ENCODE results near the gene COX8A.

COX8A gene

DNA sequence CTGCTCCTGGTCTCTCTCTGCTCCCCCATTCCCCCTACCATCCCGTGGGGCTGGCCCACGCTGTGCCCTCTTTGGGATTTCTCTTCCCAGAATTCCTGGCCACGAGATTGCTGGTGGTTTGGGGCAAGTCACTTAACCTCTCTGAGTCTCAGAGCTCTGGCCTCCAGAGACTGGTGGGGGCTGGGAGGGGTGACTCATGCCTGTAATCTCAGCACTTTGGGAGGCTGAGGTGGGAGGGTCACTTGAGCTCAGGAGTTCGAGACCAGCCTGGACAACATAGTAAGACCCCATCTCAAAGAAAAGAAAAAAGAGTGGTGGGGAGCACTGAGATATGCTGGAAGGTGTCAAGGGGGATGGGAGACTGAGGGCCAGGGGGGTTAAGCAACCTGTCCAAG, 30.2 kb downstream of the COX8A start:
- CTCF ChIA-PET = interaction anchor here (13.1 kb wide), 1 partner anchor 144 kb away, joined by 591 read pairs; no protein-coding TSS in a partner anchor
- H3K4me3 ChIP-seq (ENCODE audit: low read depth, low read length) = no peak overlapping the region
- POLR2A ChIA-PET = no interaction called here

DNA sequence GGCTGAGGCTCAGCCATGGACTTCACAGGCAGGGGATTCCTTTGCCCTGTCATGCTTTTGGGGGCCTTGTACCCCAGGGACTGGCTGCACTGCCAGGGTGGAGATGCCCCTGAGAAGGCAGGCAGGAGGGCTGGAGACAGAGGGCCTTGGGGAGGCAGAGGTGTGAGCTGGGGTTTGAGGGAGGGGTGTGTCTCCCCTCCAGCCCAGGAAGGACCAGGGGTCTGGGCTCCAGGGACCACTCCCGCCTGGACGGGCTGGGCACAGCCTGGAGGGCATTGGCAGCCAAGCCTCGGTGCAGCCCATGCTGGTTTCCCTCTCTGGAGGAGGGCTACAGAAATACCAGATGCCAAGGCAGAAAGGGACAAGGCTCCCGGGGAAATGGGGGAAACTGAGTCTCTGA, 31.3 kb downstream of the COX8A start:
- TF ChIP-seq, protein P1, sequence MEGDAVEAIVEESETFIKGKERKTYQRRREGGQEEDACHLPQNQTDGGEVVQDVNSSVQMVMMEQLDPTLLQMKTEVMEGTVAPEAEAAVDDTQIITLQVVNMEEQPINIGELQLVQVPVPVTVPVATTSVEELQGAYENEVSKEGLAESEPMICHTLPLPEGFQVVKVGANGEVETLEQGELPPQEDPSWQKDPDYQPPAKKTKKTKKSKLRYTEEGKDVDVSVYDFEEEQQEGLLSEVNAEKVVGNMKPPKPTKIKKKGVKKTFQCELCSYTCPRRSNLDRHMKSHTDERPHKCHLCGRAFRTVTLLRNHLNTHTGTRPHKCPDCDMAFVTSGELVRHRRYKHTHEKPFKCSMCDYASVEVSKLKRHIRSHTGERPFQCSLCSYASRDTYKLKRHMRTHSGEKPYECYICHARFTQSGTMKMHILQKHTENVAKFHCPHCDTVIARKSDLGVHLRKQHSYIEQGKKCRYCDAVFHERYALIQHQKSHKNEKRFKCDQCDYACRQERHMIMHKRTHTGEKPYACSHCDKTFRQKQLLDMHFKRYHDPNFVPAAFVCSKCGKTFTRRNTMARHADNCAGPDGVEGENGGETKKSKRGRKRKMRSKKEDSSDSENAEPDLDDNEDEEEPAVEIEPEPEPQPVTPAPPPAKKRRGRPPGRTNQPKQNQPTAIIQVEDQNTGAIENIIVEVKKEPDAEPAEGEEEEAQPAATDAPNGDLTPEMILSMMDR (IDR thresholded peaks at IDR 0.05; ENCODE audit: insufficient read depth, low read length, missing control alignments) = no peak
- no peak overlapping the region for H3K4me3 ChIP-seq (ENCODE audit: low read depth, low read length)
- POLR2A ChIA-PET = no interaction called here
- no peak for DNase-seq (ENCODE audit: low read depth, low spot score)
- CTCF ChIA-PET = interaction anchor here (1.8 to 13.1 kb wide), 2 partner anchors 17 to 143 kb away, joined by 7 to 591 read pairs; no protein-coding TSS in a partner anchor

More for the DNA sequence above, 30.2 kb downstream of the COX8A start:
- no peak for DNase-seq (ENCODE audit: low read depth, low spot score)
- TF ChIP-seq, protein P1 (IDR thresholded peaks at IDR 0.05; ENCODE audit: insufficient read depth, low read length, missing control alignments) = no peak

DNA sequence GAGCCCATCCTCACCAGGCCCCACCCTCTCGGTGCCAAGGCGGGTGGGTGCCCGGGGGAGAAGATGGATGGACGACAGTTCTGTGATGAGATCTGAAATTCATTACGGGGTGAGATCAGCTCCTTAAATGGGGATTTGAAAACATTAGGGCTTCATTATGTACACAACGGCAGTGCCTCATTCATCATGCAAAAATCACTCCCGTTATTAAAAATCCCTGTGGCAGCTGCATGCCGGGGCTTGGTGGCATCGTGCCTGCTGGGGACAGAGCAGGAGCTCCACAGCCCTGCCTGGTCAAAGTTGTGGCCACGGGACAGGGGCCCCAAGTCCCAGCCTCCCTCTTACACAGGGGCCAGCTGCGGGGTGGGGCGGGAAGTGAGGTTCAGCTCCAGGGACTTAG, 32.0 kb downstream of the COX8A start:
- TF ChIP-seq, protein P1 (IDR thresholded peaks at IDR 0.05; ENCODE audit: insufficient read depth, low read length, missing control alignments) = no peak
- POLR2A ChIA-PET = no interaction called here
- DNase-seq (ENCODE audit: low read depth, low spot score) = no peak
- no peak overlapping the region for H3K4me3 ChIP-seq (ENCODE audit: low read depth, low read length)
- CTCF ChIA-PET = interaction anchor here (0.8 to 13.1 kb wide), 5 partner anchors 16 to 157 kb away, joined by 3 to 591 read pairs (median 4); no protein-coding TSS in a partner anchor

DNA sequence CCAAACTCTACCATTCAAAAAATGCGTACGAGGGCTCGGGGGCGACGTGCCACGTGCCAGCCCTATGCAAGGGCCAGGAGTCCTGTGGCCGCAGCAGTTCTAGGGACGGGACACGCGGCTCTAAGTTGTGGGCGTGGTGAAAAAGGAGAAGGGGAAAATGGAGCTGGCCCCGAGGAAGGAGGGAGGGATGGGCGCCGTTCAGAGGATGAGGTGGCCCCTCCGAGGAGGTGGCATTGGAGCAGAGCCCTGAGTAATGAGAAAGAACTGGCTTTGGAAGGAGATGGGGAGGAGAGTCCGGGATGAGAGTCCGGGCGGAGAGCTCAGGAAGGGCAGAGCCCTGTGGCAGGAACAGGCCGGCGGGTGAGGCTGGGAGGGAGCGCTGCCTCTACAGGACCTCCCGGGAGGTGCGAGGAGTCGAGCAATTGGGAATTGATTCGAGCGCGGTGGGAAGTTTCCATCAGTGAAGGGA, 32.8 kb downstream of the COX8A start:
- H3K4me3 ChIP-seq (ENCODE audit: low read depth, low read length) = peak overlapping the region; percentile 23
- TF ChIP-seq, protein P1 (IDR thresholded peaks at IDR 0.05; ENCODE audit: insufficient read depth, low read length, missing control alignments) = no peak
- no peak for DNase-seq (ENCODE audit: low read depth, low spot score)
- CTCF ChIA-PET = interaction anchor here (0.8 to 13.1 kb wide), 8 partner anchors 11 to 169 kb away, joined by 3 to 591 read pairs (median 4); no protein-coding TSS in a partner anchor
- POLR2A ChIA-PET = interaction anchor here (0.5 kb wide), 1 partner anchor 78 kb away, joined by 4 read pairs; no protein-coding TSS in a partner anchor

DNA sequence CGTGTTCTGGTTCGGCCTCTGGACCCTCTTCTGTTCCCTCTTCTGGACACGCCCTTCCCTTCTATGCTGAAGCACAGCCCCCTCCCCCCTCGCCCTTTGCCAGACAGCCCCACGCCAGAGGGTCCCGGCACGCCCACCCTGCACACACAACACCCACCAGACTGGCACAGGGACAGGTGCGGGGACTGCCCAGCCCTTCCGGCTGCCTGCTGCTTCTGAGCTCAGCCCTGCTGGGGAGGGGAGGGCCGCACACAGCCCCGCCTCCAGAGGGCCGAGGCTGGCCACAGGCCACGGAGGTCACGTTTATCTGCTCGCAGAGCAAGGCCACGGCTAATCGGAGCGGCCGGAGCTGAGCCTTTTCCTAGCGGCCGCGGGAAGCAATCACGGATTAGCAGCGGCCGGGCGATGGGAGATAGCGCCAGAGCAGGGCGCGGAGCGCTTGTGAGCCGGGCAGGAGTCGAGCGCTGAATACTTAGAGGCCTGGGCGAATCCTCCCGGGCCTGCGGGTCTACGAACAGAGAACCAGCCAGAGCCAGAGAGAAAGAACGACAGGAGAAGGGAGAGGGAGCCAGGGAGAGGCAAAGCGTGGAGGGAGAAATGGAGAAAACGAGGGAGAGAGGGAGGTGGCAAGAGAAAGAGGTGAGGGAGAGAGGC, 33.3 kb downstream of the COX8A start:
- DNase-seq (ENCODE audit: low read depth, low spot score) = no peak
- POLR2A ChIA-PET = interaction anchor here (0.5 kb wide), 1 partner anchor 79 kb away, joined by 4 read pairs; no protein-coding TSS in a partner anchor
- H3K4me3 ChIP-seq (ENCODE audit: low read depth, low read length) = no peak overlapping the region; the same call in 1 of the 2 replicates
- CTCF ChIA-PET = interaction anchor here (0.9 to 13.1 kb wide), 7 partner anchors 11 to 170 kb away, joined by 3 to 591 read pairs (median 4); no protein-coding TSS in a partner anchor
- TF ChIP-seq, protein P1 (IDR thresholded peaks at IDR 0.05; ENCODE audit: insufficient read depth, low read length, missing control alignments) = no peak

DNA sequence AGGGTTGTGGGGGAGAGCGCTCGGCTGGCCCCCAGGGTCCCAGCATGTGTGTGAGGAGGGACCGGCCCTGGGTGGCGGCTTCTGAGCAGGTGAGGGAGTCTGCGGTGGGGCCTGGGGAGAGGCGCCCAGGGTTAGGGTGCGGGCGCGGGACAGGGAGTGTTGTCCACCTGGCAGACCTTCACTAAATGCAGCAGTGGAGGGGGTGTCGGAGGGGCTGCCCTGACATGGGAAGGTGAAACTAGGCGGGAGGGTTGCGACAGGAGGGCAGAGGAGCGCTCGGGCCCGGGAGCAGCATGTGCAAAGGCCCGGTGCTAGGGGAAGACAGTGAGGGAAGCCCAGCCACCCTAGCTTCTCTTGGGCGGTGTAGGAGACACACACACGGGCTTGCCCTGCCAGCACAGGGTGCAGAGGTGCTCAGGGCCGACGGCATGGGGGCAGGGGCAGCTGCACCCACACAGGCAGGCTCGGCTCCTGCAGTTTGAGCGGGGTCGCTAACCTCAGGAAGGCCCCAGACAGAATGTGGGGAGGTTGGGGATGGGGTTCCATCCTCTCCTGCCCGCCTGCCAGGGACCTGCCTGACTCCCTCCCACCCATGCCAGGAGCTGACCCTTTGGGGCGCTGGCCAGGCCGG, 34.0 kb downstream of the COX8A start:
- ChIA-PET POLR2A (no interaction called here), CTCF (interaction anchor here (0.9 to 13.1 kb wide), 4 partner anchors 8 to 155 kb away, joined by 3 to 591 read pairs (median 4); no protein-coding TSS in a partner anchor)
- TF ChIP-seq, protein P1 (IDR thresholded peaks at IDR 0.05; ENCODE audit: insufficient read depth, low read length, missing control alignments) = no peak
- no peak overlapping the region for H3K4me3 ChIP-seq (ENCODE audit: low read depth, low read length)
- DNase-seq (ENCODE audit: low read depth, low spot score) = no peak

Data from AG04449 (cell line).